ENCODE data around the gene CD74. TPM values are rescaled to one million over a fixed set of nuclear protein-coding genes. Genes with fewer than 3 reads are reported as not detected.

CD74 gene
- total and polyA plus RNA-seq, 2 donors (not counting 1 experiment from before 2014, with no cell fraction given) = 1.3 to 5.9 TPM

DNA sequence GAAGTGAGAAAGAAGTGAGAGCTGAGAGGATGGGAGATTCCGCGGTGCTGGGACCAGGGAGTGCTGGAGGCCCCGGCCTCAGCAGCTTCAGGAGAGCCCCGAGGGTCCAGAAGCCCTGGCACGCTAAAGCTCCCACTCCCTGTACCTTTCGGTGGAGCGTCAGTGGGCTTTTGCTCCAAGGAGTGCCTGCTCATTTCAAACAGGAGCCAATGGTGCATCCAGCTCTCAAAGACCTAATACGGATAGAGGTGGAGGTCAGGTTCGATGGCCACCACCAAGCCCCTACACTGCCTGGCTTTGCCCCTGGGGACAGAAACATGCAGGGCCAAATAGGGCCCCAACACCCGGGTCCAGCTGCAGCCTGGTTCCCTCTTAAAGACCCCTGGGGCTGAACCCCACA, 8.2 kb downstream of the CD74 start:
- Histone ChIP-seq H3K27ac (ENCODE audit: insufficient read depth, low read length) (no peak overlapping the region), H2AFZ (ENCODE audit: low read length) (no peak overlapping the region), H3K9ac (ENCODE audit: insufficient read depth, low read length) (no peak overlapping the region), H3K27me3 (ENCODE audit: control insufficient read depth, insufficient read depth, low read length) (no peaks in the 10 kb centered on the region), H3K4me1 (ENCODE audit: control insufficient read depth, extremely low read depth, insufficient read depth, low read length) (peaks cover 3% of the 10 kb centered on the region), H3K79me2 (ENCODE audit: control insufficient read depth, insufficient read depth, low read length) (no peaks in the 10 kb centered on the region), H3K9me3 (ENCODE audit: control insufficient read depth, insufficient read depth, low read depth, low read length) (no peaks in the 10 kb centered on the region), H3K4me3 (replicated peaks in 1 of 4; ENCODE audit: control extremely low read depth in 1 of 4, insufficient read depth in 1 of 4, low read depth in 3 of 4, low read length in 4 of 4) (no peak overlapping the region), H3K36me3 (ENCODE audit: control insufficient read depth, insufficient read depth, low read length) (peaks cover 3% of the 10 kb centered on the region), H4K20me1 (ENCODE audit: control insufficient read depth, extremely low read depth, insufficient read depth, low read length) (no peaks in the 10 kb centered on the region), H3K4me2 (ENCODE audit: extremely low read depth, insufficient read depth, low read length) (no peak overlapping the region)
- no peak for DNase-seq (ENCODE audit: low read depth in 2 of 2)
- TF ChIP-seq, protein P1, sequence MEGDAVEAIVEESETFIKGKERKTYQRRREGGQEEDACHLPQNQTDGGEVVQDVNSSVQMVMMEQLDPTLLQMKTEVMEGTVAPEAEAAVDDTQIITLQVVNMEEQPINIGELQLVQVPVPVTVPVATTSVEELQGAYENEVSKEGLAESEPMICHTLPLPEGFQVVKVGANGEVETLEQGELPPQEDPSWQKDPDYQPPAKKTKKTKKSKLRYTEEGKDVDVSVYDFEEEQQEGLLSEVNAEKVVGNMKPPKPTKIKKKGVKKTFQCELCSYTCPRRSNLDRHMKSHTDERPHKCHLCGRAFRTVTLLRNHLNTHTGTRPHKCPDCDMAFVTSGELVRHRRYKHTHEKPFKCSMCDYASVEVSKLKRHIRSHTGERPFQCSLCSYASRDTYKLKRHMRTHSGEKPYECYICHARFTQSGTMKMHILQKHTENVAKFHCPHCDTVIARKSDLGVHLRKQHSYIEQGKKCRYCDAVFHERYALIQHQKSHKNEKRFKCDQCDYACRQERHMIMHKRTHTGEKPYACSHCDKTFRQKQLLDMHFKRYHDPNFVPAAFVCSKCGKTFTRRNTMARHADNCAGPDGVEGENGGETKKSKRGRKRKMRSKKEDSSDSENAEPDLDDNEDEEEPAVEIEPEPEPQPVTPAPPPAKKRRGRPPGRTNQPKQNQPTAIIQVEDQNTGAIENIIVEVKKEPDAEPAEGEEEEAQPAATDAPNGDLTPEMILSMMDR (conservative IDR thresholded peaks at IDR 0.05 in 1 of 2, IDR thresholded peaks at IDR 0.05 in 1 of 2; ENCODE audit: low read depth in 1 of 2, low read length in 2 of 2) = no peak
- no peak for TF ChIP-seq EZH2 (IDR thresholded peaks at IDR 0.05; ENCODE audit: low read length, missing control alignments)

- TF ChIP-seq EZH2 (IDR thresholded peaks at IDR 0.05; ENCODE audit: low read length, missing control alignments) = no peak
- TF ChIP-seq, protein P1 (conservative IDR thresholded peaks at IDR 0.05 in 1 of 2, IDR thresholded peaks at IDR 0.05 in 1 of 2; ENCODE audit: low read depth in 1 of 2, low read length in 2 of 2) = no peak
- Histone ChIP-seq H3K27me3 (ENCODE audit: control insufficient read depth, insufficient read depth, low read length) (no peaks in the 10 kb centered on the region), H3K9me3 (ENCODE audit: control insufficient read depth, insufficient read depth, low read depth, low read length) (no peaks in the 10 kb centered on the region), H3K4me2 (ENCODE audit: extremely low read depth, insufficient read depth, low read length) (no peak overlapping the region), H3K9ac (ENCODE audit: insufficient read depth, low read length) (no peak overlapping the region), H3K36me3 (ENCODE audit: control insufficient read depth, insufficient read depth, low read length) (peaks cover 4% of the 10 kb centered on the region), H3K4me1 (ENCODE audit: control insufficient read depth, extremely low read depth, insufficient read depth, low read length) (peaks cover 5% of the 10 kb centered on the region), H2AFZ (ENCODE audit: low read length) (no peak overlapping the region), H3K79me2 (ENCODE audit: control insufficient read depth, insufficient read depth, low read length) (no peaks in the 10 kb centered on the region), H3K4me3 (replicated peaks in 1 of 4; ENCODE audit: control extremely low read depth in 1 of 4, insufficient read depth in 1 of 4, low read depth in 3 of 4, low read length in 4 of 4) (no peak overlapping the region), H3K27ac (ENCODE audit: insufficient read depth, low read length) (no peak overlapping the region), H4K20me1 (ENCODE audit: control insufficient read depth, extremely low read depth, insufficient read depth, low read length) (no peaks in the 10 kb centered on the region)
- DNase-seq (ENCODE audit: low read depth in 2 of 2) = no peak
Measured at GRCh38 chr5:150404121-150404520, 8.6 kb downstream of the CD74 start.

DNA sequence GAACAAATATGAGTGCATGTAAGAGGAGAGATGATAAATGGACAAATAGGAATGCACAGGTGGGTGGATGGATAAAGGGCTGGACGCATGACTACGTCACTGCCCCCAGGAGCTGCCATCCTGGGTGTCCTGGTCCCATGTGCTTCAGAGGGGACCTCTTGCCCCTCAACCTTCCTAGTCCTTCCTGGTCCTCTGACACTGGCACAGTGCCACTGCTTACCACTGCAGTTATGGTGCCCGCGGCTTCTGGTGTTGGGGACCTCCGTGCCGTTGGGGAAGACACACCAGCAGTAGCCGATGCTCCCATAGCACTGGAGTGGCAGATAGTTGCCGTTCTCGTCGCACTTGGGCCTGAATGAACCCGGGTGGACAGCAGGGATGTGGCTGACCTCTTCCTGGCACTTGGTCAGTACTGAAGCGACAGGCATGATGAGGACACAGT, 9.8 kb downstream of the CD74 start:
- peaks cover 7% of the 10 kb centered on the region for H3K36me3 ChIP-seq (ENCODE audit: control insufficient read depth, insufficient read depth, low read length)
- H3K27me3 ChIP-seq (ENCODE audit: control insufficient read depth, insufficient read depth, low read length) = no peaks in the 10 kb centered on the region
- no peak overlapping the region for H2AFZ ChIP-seq (ENCODE audit: low read length)
- no peak overlapping the region for H3K4me2 ChIP-seq (ENCODE audit: extremely low read depth, insufficient read depth, low read length)
- H3K27ac ChIP-seq (ENCODE audit: insufficient read depth, low read length) = no peak overlapping the region
- H4K20me1 ChIP-seq (ENCODE audit: control insufficient read depth, extremely low read depth, insufficient read depth, low read length) = no peaks in the 10 kb centered on the region
- no peak overlapping the region for H3K9ac ChIP-seq (ENCODE audit: insufficient read depth, low read length)
- H3K4me1 ChIP-seq (ENCODE audit: control insufficient read depth, extremely low read depth, insufficient read depth, low read length) = peaks cover 11% of the 10 kb centered on the region
- no peaks in the 10 kb centered on the region for H3K79me2 ChIP-seq (ENCODE audit: control insufficient read depth, insufficient read depth, low read length)
- H3K9me3 ChIP-seq (ENCODE audit: control insufficient read depth, insufficient read depth, low read depth, low read length) = no peaks in the 10 kb centered on the region
- no peak for TF ChIP-seq EZH2 (IDR thresholded peaks at IDR 0.05; ENCODE audit: low read length, missing control alignments)
- TF ChIP-seq, protein P1 (conservative IDR thresholded peaks at IDR 0.05 in 1 of 2, IDR thresholded peaks at IDR 0.05 in 1 of 2; ENCODE audit: low read depth in 1 of 2, low read length in 2 of 2) = no peak
- DNase-seq (ENCODE audit: low read depth in 2 of 2) = no peak
- no peak overlapping the region for H3K4me3 ChIP-seq (replicated peaks in 1 of 4; ENCODE audit: control extremely low read depth in 1 of 4, insufficient read depth in 1 of 4, low read depth in 3 of 4, low read length in 4 of 4)

All from fibroblast of lung (primary cell).